ENCODE data around the gene CDYL. TPM values are rescaled to one million over a fixed set of nuclear protein-coding genes. Genes with fewer than 3 reads are reported as not detected.

The CDYL gene
- total RNA-seq, 4 donors from 2014 or later = 32.1 to 61.4 (median 39.0) TPM

GRCh38 chr6:4969609-4970285 lies 193.5 kb downstream of the CDYL start:
- intact Hi-C loops (cut with DNase I; ENCODE audit: low total_unique reads) = no loop called here
- peak in 1 of 2 donors; percentile 31 for DNase-seq (ENCODE audit: low spot score in 2 of 2)
- H3K4me3 ChIP-seq (ENCODE audit: low read depth, poor library complexity, severe bottlenecking) = no peak overlapping the region
- 93 to 94% methylated on average over 8 of the region's 8 CpGs for WGBS, 2 donors
- TF ChIP-seq POLR2A (IDR thresholded peaks at IDR 0.05) (no peak), CTCF (IDR thresholded peaks at IDR 0.05) (no peak)

- no peak for TF ChIP-seq CTCF (IDR thresholded peaks at IDR 0.05)
- TF ChIP-seq POLR2A (IDR thresholded peaks at IDR 0.05) = no peak
- intact Hi-C loops (cut with DNase I; ENCODE audit: low total_unique reads) = no loop called here
- peak in 1 of 2 donors; percentile 77 for DNase-seq (ENCODE audit: low spot score in 2 of 2)
- H3K4me3 ChIP-seq (ENCODE audit: low read depth, poor library complexity, severe bottlenecking) = no peak overlapping the region
- 44 to 55% methylated on average over 9 of the region's 9 CpGs for WGBS, 2 donors
Measured at GRCh38 chr6:4970739-4971395, 194.7 kb downstream of the CDYL start.

DNA sequence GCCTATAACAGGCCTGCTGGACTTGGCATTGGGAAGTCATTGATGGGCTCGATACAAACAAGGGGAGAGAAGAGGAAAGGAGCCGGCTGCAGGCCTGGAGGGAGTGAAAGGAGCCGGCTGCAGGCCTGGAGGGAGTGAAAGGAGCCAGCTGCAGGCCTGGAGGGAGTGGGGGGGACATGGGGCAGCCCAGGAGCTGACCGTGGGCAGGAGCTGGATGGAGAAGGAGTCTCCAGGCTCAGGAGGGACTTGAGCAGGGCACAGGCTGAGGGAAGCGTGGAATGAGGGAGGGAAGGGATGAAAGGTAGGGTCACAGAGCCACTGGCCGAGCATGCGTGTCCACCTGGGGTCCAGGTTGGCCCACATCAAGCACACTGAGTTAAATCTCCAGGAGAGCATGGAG lies 195.6 kb downstream of the CDYL start:
- no peak overlapping the region for H3K4me3 ChIP-seq (ENCODE audit: low read depth, poor library complexity, severe bottlenecking)
- intact Hi-C loops (cut with DNase I; ENCODE audit: low total_unique reads) = no loop called here
- TF ChIP-seq POLR2A (IDR thresholded peaks at IDR 0.05) (no peak), CTCF (IDR thresholded peaks at IDR 0.05) (no peak)
- WGBS, 2 donors = 87 to 94% methylated on average over 7 of the region's 7 CpGs
- DNase-seq (ENCODE audit: low spot score in 2 of 2) = peak in 1 of 2 donors; percentile 72

GRCh38 chr6:4972438-4972837 lies 196.2 kb downstream of the CDYL start:
- no peak overlapping the region for H3K4me3 ChIP-seq (ENCODE audit: low read depth, poor library complexity, severe bottlenecking)
- DNase-seq (ENCODE audit: low spot score in 2 of 2) = peak in 1 of 2 donors; percentile 50
- TF ChIP-seq CTCF (IDR thresholded peaks at IDR 0.05) (no peak), POLR2A (IDR thresholded peaks at IDR 0.05) (no peak)
- intact Hi-C loops (cut with DNase I; ENCODE audit: low total_unique reads) = no loop called here
- WGBS, 2 donors = 83 to 91% methylated on average over 10 of the region's 10 CpGs

GRCh38 chr6:4973415-4973814 lies 197.2 kb downstream of the CDYL start:
- TF ChIP-seq POLR2A (IDR thresholded peaks at IDR 0.05) (no peak), CTCF (IDR thresholded peaks at IDR 0.05) (no peak)
- peak in 1 of 2 donors; percentile 58 for DNase-seq (ENCODE audit: low spot score in 2 of 2)
- 92 to 93% methylated on average over 13 of the region's 13 CpGs for WGBS, 2 donors
- no peak overlapping the region for H3K4me3 ChIP-seq (ENCODE audit: low read depth, poor library complexity, severe bottlenecking)
- intact Hi-C loops (cut with DNase I; ENCODE audit: low total_unique reads) = no loop called here

Data from lower leg skin (tissue), 4 donors.